SK-N-MC (cell line): ENCODE measurements around the gene PLGRKT.

Experiments
- EZH2 ChIP-seq: fragments of 200-600 bp; sonication (generic); IDR thresholded peaks from one replicate; pipeline ENCODE4 v1.6.1; 2017; ENCODE audit warnings: antibody characterized with exemption
- POLR2AphosphoS5 ChIP-seq: IDR thresholded peaks from 2 replicates; pipeline ENCODE4 v1.6.1; 2012; ENCODE audit warnings: mild to moderate bottlenecking, low read depth, low read length, borderline replicate concordance

DNA sequence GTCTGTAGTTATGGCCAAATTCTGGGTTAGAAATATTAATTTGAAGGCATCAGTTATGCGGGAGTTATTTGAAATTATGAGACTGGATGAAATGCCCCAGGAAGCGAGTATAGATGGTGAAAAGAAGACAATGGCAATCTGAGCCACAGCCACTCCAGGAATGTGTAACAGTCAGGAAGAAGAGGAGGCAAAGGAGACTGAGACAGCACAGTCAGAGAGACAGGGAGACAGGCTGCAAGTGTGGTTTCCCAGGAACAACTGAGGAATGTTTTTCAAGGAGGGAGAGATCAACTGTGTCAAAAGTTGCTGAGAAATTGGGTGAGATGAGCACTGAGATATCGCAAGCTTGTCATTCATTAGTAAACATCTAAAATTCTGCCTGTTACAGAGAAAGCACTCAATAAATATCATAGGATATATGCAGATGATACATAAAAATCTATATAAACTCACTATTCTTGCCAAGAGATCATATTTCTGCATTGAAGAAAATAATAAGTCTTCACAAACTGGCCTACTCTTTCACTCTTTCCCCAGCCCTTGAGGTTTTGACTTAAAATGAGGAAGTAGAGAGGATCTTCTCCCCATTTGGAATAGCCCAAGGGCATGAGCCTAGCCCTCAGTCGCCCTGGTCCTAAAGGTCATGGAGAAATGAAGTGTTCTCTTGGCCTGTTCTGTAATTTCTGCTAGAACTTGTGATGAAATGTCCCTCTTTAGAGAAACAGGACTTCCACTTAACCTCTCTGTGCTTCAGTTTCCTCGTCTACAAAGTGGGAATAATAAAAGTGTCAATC lies 49.5 kb downstream of the PLGRKT start:
- TF ChIP-seq POLR2AphosphoS5 (no peak), EZH2 (no peak)
